Subcutaneous abdominal adipose tissue (tissue), 5 donors: Measurements from ENCODE around the gene PIEZO1.
A peak's percentile ranks its signal among the peaks of the same experiment; 100 is the strongest.
"Not testable (repeated sequence)": the region's sequence is repeated elsewhere in the genome, so short reads cannot be mapped to it uniquely, and the experiment has no call there.

ENCODE experiments used
- H3K27ac ChIP-seq: one replicate; pipeline ENCODE4 v1.7.0; 2013; ENCODE audit warnings: low read depth, mild to moderate bottlenecking, inconsistent platforms, low read length, moderate library complexity
- H3K27me3 ChIP-seq, 5 donors: one replicate each; pipeline ENCODE4 v1.7.0; 2013; ENCODE audit warnings: low read length in 5 of 5, inconsistent platforms in 1 of 5; ENCODE audit not compliant: control insufficient read depth in 5 of 5, insufficient read depth in 4 of 5
- H3K36me3 ChIP-seq, 5 donors: one replicate each; pipeline ENCODE4 v1.7.0; 2013; ENCODE audit warnings: low read length in 5 of 5; ENCODE audit not compliant: control insufficient read depth in 5 of 5, insufficient read depth in 5 of 5
- H3K4me1 ChIP-seq, 5 donors: one replicate each; pipeline ENCODE4 v1.7.0; 2013; ENCODE audit warnings: low read length in 5 of 5, mild to moderate bottlenecking in 3 of 5, moderate library complexity in 1 of 5; ENCODE audit not compliant: control insufficient read depth in 5 of 5, insufficient read depth in 5 of 5
- H3K4me3 ChIP-seq, 5 donors: one replicate each; pipeline ENCODE4 v1.7.0; 2013; ENCODE audit warnings: low read length in 5 of 5, low read depth in 1 of 5
- H3K9ac ChIP-seq, 5 donors: one replicate each; pipeline ENCODE4 v1.7.0; 2013; ENCODE audit warnings: low read length in 5 of 5, mild to moderate bottlenecking in 4 of 5, moderate library complexity in 3 of 5
- H3K9me3 ChIP-seq, 5 donors: one replicate each; pipeline ENCODE4 v1.7.0; 2013; ENCODE audit warnings: low read length in 5 of 5; ENCODE audit not compliant: control insufficient read depth in 5 of 5
- donor health status: healthy.
- donor health status: healthy.
- donor health status: healthy.
- donor health status: healthy.
- donor health status: healthy.

Gene PIEZO1

DNA sequence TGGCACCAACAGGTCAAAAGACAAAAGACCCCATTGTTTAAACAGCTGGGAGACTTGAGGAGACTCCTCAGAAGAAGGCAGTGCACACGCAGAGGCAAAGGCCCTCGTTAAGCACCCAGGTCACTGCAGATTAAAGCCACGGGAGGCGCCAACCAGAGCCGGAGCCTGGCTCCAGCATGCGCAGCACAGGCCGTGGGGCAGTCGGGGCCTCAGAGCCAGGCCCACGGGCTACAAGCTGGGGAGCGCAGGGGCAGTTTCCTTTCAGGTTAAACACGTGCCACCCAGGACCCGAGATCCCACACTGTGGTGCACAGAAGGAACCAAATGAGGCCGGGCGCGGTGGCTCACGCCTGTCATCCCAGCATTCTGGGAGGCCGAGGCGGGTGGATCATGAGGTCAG is 9.2 kb downstream of the PIEZO1 start:
- no peaks in the 10 kb centered on the region for H3K27me3 ChIP-seq
- no peaks in the 10 kb centered on the region for H3K36me3 ChIP-seq

GRCh38 chr16:88774544-88775393 is 10.3 kb downstream of the PIEZO1 start:
- Histone ChIP-seq H3K27ac (peak overlapping the region; percentile 90), H3K4me1 (peaks cover 12 to 93% (median 86%) of the 10 kb centered on the region in 5 donors), H3K9me3 (no peaks in the 10 kb centered on the region), H3K4me3 (no peak overlapping the region), H3K27me3 (no peaks in the 10 kb centered on the region), H3K36me3 (no peaks in the 10 kb centered on the region), H3K9ac (peak overlapping the region in 1 of 5 donors; percentile 14)

More for the DNA sequence above, 9.2 kb downstream of the PIEZO1 start:
- H3K9me3 ChIP-seq = no peaks in the 10 kb centered on the region
- H3K9ac ChIP-seq = peak overlapping the region in 1 of 5 donors; percentile 41
- peak overlapping the region; percentile 60 for H3K27ac ChIP-seq
- no peak overlapping the region for H3K4me3 ChIP-seq
- H3K4me1 ChIP-seq = peaks cover 8 to 93% (median 86%) of the 10 kb centered on the region in 5 donors

DNA sequence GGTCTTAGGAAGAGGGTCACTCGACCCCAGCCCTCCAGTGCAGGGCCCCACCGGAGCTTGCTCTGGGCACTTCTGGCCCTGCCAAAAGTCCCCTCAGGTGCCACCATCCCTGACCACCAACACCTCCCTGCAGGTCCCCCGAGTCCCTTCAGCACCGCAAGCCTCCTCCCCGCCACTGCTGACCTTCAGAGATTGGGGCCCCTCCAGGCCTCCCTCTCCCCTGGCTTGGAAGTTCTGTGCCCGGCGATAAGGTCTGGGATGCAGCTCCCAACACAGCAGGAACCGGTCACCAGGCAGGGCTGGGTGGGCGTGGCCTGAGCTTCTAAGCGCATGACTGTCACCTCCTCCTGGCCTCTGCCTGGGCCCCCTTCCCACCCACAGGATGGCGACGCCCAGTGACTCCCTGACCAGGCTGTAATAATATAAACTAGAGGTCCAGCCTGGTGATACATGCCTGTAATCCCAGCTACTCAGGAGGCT is 11.2 kb downstream of the PIEZO1 start:
- Histone ChIP-seq H3K27me3 (no peaks in the 10 kb centered on the region), H3K9ac (peak overlapping the region in 2 of 5 donors; percentile 51 to 60), H3K9me3 (no peaks in the 10 kb centered on the region), H3K36me3 (no peaks in the 10 kb centered on the region), H3K27ac (peak overlapping the region; percentile 90), H3K4me1 (peaks cover 15 to 93% (median 86%) of the 10 kb centered on the region in 5 donors), H3K4me3 (peak overlapping the region in 1 of 5 donors; percentile 22)

DNA sequence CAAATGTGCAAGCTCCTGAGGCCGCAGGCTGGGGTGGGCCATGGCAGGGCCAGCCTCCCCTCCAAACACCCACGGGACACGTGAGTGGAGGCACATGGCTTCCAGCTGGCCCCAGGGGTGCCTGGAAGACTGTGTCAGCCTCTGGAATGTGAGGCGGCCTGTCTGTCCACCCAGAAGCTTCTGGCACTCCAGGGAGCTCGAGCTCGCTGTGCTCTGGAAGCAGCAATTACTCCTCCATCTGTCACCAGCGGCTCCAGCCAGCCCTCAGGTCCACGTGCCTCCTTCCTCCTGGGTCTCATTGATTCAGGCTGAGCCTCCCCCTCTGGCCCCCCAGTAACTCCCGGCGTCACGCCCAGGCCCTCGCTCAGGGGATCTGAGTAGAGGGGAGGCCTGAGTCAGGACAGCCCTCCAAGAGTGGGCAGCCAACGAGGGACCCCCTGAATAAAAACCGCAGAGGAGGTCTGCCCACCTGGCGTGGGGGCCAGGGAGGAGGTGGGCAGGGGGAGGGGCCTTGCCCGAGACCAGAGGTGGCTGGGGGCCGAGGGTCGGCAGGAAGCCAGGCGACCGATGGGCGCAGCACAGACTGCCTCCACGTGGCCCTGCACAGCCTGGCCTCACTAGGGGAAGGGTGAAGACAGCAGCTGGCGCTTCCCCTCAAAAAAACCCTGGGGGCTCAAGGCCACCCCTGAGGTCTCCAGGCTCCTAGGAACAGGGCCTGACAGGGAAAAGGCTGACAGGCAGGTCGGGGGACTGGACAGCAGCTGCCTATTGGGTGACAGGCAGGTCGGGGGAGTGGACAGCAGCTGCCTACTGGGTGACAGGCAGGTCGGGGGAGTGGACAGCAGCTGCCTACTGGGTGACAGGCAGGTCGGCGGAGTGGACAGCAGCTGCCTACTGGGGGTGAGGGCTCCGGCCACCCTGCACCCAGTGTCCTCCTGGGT is 11.9 kb downstream of the PIEZO1 start:
- H3K27me3 ChIP-seq = no peaks in the 10 kb centered on the region
- H3K4me1 ChIP-seq = peaks cover 15 to 94% (median 89%) of the 10 kb centered on the region in 5 donors
- no peaks in the 10 kb centered on the region for H3K36me3 ChIP-seq
- H3K27ac ChIP-seq = peak overlapping the region; percentile 90
- peak overlapping the region in 3 of 5 donors; percentile 51 to 64 (median 60) for H3K9ac ChIP-seq
- H3K4me3 ChIP-seq = peak overlapping the region in 1 of 5 donors; percentile 22
- no peaks in the 10 kb centered on the region for H3K9me3 ChIP-seq

GRCh38 chr16:88771781-88772180 is 13.2 kb downstream of the PIEZO1 start:
- peak overlapping the region in 1 of 5 donors; percentile 52 for H3K9ac ChIP-seq
- H3K27ac ChIP-seq = peak overlapping the region; percentile 90
- not testable (repeated sequence) for H3K4me3 ChIP-seq, H3K36me3 ChIP-seq, H3K27me3 ChIP-seq, H3K9me3 ChIP-seq
- H3K4me1 ChIP-seq = peaks cover 15 to 94% (median 89%) of the 10 kb centered on the region in 5 donors

GRCh38 chr16:88771294-88771772 is 13.7 kb downstream of the PIEZO1 start:
- H3K36me3 ChIP-seq = no peaks in the 10 kb centered on the region
- peak overlapping the region in 1 of 5 donors; percentile 21 for H3K9ac ChIP-seq
- H3K4me1 ChIP-seq = peaks cover 15 to 94% (median 88%) of the 10 kb centered on the region in 5 donors
- H3K27ac ChIP-seq = peak overlapping the region; percentile 77
- peak overlapping the region in 3 of 5 donors; percentile 22 to 51 (median 45) for H3K4me3 ChIP-seq
- no peaks in the 10 kb centered on the region for H3K9me3 ChIP-seq
- H3K27me3 ChIP-seq = no peaks in the 10 kb centered on the region

GRCh38 chr16:88770461-88771293 is 14.3 kb downstream of the PIEZO1 start:
- Histone ChIP-seq H3K27me3 (no peaks in the 10 kb centered on the region), H3K36me3 (peaks cover 0 to 6% (median 3%) of the 10 kb centered on the region in 5 donors), H3K9ac (peak overlapping the region in 2 of 5 donors; percentile 7 to 21), H3K4me1 (peaks cover 15 to 95% (median 87%) of the 10 kb centered on the region in 5 donors), H3K9me3 (no peaks in the 10 kb centered on the region), H3K27ac (peak overlapping the region; percentile 77), H3K4me3 (peak overlapping the region in 3 of 5 donors; percentile 22 to 51 (median 45))

DNA sequence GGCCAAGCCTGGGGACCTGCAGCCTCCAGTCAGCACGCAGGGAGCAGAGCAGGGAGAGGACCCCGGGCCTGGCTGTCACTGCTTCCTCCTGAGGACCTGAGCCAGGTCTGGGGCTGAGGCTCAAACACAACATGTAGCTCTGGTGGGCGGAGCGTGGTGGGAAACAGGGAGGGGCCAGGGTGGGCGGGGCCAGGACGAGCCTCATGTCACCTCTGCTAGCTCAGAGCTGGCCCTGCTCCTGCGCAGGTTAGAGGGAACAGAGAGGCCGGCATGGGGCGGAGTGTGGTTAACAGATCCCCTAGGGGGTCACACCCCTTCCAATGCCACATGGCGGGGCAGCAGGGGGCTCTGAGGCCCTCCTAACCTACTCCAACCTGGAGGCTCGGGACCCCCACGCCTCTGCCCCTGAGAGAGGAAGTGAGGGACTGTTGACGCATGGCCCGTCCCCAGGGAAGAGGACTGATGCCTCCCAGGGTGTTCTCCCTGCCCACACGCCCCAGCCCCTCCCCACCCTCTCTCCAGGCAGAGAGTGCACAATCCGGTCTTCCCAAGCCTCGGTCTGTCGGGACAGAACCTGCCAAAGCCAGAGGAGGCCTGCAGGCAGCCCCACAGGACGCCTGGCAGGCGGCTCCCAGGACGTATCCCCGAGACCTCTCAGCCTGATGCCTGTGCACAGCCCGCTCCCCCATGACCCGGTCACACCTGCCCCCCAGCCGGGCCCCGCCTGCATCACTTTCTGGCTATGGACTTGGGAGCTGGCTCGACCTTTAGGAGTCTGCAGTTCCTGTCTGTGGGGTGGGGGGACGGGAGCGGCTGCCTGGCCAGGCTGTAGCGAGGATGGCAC is 15.2 kb downstream of the PIEZO1 start:
- no peaks in the 10 kb centered on the region for H3K9me3 ChIP-seq
- H3K4me3 ChIP-seq = peak overlapping the region in 1 of 5 donors; percentile 51
- H3K9ac ChIP-seq = peak overlapping the region in 1 of 5 donors; percentile 47
- peak overlapping the region; percentile 77 for H3K27ac ChIP-seq
- peaks cover 0 to 6% (median 3%) of the 10 kb centered on the region in 5 donors for H3K36me3 ChIP-seq
- H3K4me1 ChIP-seq = peaks cover 15 to 96% (median 89%) of the 10 kb centered on the region in 5 donors
- H3K27me3 ChIP-seq = no peaks in the 10 kb centered on the region
